H1 (cell line): Measurements from ENCODE around the gene WASHC3.

Experiments
- EP300 ChIP-seq, 2 experiments: IDR thresholded peaks; 1 replicate in 1 of 2; 2 replicates in 1 of 2; pipeline ENCODE4 v1.6.1; 2011 to 2012; ENCODE audit warnings: low read depth in 2 of 2, low read length in 2 of 2, mild to moderate bottlenecking in 2 of 2, borderline replicate concordance in 1 of 2, inconsistent platforms in 1 of 2, moderate library complexity in 1 of 2
- HDAC2 ChIP-seq, 2 experiments: fragments of 300-600 bp in 1 of 2; sonication (generic) in 1 of 2; IDR thresholded peaks; 2 replicates each; pipeline ENCODE4 v1.6.1; 2011 to 2012; ENCODE audit warnings: low read depth in 2 of 2, low read length in 2 of 2, mild to moderate bottlenecking in 2 of 2, moderate library complexity in 2 of 2, borderline replicate concordance in 1 of 2, inconsistent platforms in 1 of 2
- TAF7 ChIP-seq: optimal IDR thresholded peaks from 2 replicates; pipeline ENCODE3; 2011; ENCODE audit warnings: low read depth, mild to moderate bottlenecking, inconsistent platforms, low read length, moderate library complexity, borderline replicate concordance

GRCh38 chr12:101982307-101982706 lies 79.5 kb downstream of the WASHC3 start:
- TF ChIP-seq TAF7 (no peak), EP300 (IDR thresholded peaks at IDR 0.05; ENCODE audit: borderline replicate concordance in 1 of 2, low read depth in 2 of 2, low read length in 2 of 2) (no peak), HDAC2 (IDR thresholded peaks at IDR 0.05; ENCODE audit: borderline replicate concordance in 1 of 2, low read depth in 2 of 2, low read length in 2 of 2) (no peak)
